Neural progenitor cell (in vitro differentiated cells): ENCODE measurements around the gene PAQR6. TPM values are rescaled to one million over a fixed set of nuclear protein-coding genes. Genes with fewer than 3 reads are reported as not detected.

Experiments used
- DNase-seq: peaks from one replicate; pipeline ENCODE4 v3.0.0-alpha.2; 2016; ENCODE audit warnings: low spot score
- H2AFZ ChIP-seq: fragments of 200-600 bp; sonication (generic); replicated peaks from 2 replicates; pipeline ENCODE4 v1.6.1; 2016; ENCODE audit warnings: antibody characterized with exemption
- H3F3A ChIP-seq: fragments of 200-600 bp; sonication (generic); 2 replicates; pipeline ENCODE4 v1.6.1; 2016; ENCODE audit warnings: antibody characterized with exemption, low read depth
- H3K27ac ChIP-seq: fragments of 200-600 bp; sonication (generic); 2 replicates; pipeline ENCODE4 v1.5.1; 2016; ENCODE audit warnings: mild to moderate bottlenecking
- H3K27me3 ChIP-seq: fragments of 200-600 bp; sonication (generic); 2 replicates; pipeline ENCODE4 v1.6.1; 2016; ENCODE audit warnings: mild to moderate bottlenecking, moderate library complexity
- H3K36me3 ChIP-seq: fragments of 200-600 bp; sonication (generic); 2 replicates; pipeline ENCODE4 v1.5.1; 2016
- H3K4me1 ChIP-seq: fragments of 200-600 bp; sonication (generic); 2 replicates; pipeline ENCODE4 v1.6.1; 2016; ENCODE audit warnings: mixed run types
- H3K4me2 ChIP-seq: fragments of 200-600 bp; sonication (generic); 2 replicates; pipeline ENCODE4 v1.6.1; 2016
- H3K4me3 ChIP-seq: fragments of 200-600 bp; sonication (generic); 2 replicates; pipeline ENCODE4 v1.5.1; 2016
- H3K79me2 ChIP-seq: fragments of 200-600 bp; sonication (generic); 2 replicates; pipeline ENCODE4 v1.6.1; 2016; ENCODE audit warnings: low read depth
- H3K9ac ChIP-seq: fragments of 200-600 bp; sonication (generic); 2 replicates; pipeline ENCODE4 v1.6.1; 2016
- H3K9me3 ChIP-seq: fragments of 200-600 bp; sonication (generic); 2 replicates; pipeline ENCODE4 v1.5.1; 2016; ENCODE audit warnings: low read depth
- H4K20me1 ChIP-seq: fragments of 200-600 bp; sonication (generic); 2 replicates; pipeline ENCODE4 v1.6.1; 2016; ENCODE audit warnings: low read depth
- H3K27ac Mint-ChIP-seq: 3 replicates; pipeline ENCODE4 v1.8.0; 2021; ENCODE audit warnings: mixed read lengths
- H3K27me3 Mint-ChIP-seq: 2 replicates; pipeline ENCODE4 v1.8.0; 2022; ENCODE audit warnings: low read depth, mild to moderate bottlenecking, inconsistent platforms, moderate library complexity, mixed read lengths; ENCODE audit not compliant: insufficient read depth
- H3K36me3 Mint-ChIP-seq: 3 replicates; pipeline ENCODE4 v1.8.0; 2021; ENCODE audit warnings: mixed read lengths
- H3K4me1 Mint-ChIP-seq: 3 replicates; pipeline ENCODE4 v1.8.0; 2021; ENCODE audit warnings: mixed read lengths
- H3K4me3 Mint-ChIP-seq: 3 replicates; pipeline ENCODE4 v1.8.0; 2021; ENCODE audit warnings: mild to moderate bottlenecking, moderate library complexity, mixed read lengths
- H3K9me3 Mint-ChIP-seq: 3 replicates; pipeline ENCODE4 v1.8.0; 2020; ENCODE audit warnings: mixed read lengths
- EZH2 ChIP-seq: fragments of 200-600 bp; sonication (generic); IDR thresholded peaks from 2 replicates; pipeline ENCODE4 v1.6.1; 2017; ENCODE audit warnings: antibody characterized with exemption, mild to moderate bottlenecking, moderate library complexity
- EZH2phosphoT487 ChIP-seq: fragments of 200-600 bp; sonication (generic); IDR thresholded peaks from 2 replicates; pipeline ENCODE4 v1.6.1; 2017; ENCODE audit warnings: antibody characterized with exemption
- total RNA-seq: library from RNA; depleted of rRNA; stranded (reverse); fragments of >200 nt; gene quantifications from 2 replicates; pipeline ENCODE4 v1.2.3, GENCODE V29; 2015; ENCODE audit warnings: low replicate concordance
- TF ChIP-seq, protein P1 (sequence below): fragments of 200-600 bp; sonication (generic); IDR thresholded peaks from 2 replicates; pipeline ENCODE4 v1.5.1; 2017; ENCODE audit warnings: antibody characterized with exemption, mild to moderate bottlenecking

Gene PAQR6
- total RNA-seq, 1 donor from 2014 or later: 5.0 TPM

DNA sequence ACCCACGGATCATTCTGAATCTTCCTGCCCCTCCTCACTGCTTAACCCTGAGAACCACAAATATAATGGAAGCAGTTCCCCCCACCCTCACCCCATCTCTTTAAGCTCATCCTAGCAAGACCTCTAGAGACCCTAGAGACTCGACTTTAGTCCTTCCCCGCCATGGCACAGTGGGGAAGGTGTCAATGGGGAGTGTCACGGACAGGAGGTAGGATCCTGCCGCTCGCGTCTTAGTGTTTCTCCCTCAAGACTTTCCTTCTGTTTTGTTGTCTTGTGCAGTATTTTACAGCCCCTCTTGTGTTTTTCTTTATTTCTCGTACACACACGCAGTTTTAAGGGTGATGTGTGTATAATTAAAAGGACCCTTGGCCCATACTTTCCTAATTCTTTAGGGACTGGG lies 35.7 kb downstream of the PAQR6 start:
- peak overlapping the region; percentile 19 for H3K27ac ChIP-seq
- H3K27ac Mint-ChIP-seq: peak overlapping the region; percentile 98
- DNase-seq: no peak
- peaks cover 6% of the 10 kb centered on the region for H3F3A ChIP-seq
- H3K4me3 ChIP-seq: peak overlapping the region; percentile 82
- no peaks in the 10 kb centered on the region for H3K9me3 ChIP-seq
- TF ChIP-seq, protein P1, sequence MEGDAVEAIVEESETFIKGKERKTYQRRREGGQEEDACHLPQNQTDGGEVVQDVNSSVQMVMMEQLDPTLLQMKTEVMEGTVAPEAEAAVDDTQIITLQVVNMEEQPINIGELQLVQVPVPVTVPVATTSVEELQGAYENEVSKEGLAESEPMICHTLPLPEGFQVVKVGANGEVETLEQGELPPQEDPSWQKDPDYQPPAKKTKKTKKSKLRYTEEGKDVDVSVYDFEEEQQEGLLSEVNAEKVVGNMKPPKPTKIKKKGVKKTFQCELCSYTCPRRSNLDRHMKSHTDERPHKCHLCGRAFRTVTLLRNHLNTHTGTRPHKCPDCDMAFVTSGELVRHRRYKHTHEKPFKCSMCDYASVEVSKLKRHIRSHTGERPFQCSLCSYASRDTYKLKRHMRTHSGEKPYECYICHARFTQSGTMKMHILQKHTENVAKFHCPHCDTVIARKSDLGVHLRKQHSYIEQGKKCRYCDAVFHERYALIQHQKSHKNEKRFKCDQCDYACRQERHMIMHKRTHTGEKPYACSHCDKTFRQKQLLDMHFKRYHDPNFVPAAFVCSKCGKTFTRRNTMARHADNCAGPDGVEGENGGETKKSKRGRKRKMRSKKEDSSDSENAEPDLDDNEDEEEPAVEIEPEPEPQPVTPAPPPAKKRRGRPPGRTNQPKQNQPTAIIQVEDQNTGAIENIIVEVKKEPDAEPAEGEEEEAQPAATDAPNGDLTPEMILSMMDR: no peak
- TF ChIP-seq EZH2 (no peak), EZH2phosphoT487 (no peak)
- no peaks in the 10 kb centered on the region for H3K27me3 ChIP-seq
- no peaks in the 10 kb centered on the region for H3K36me3 ChIP-seq
- H3K4me3 Mint-ChIP-seq: peak overlapping the region; percentile 94
- H3K27me3 Mint-ChIP-seq: peaks cover 2% of the 10 kb centered on the region
- peaks cover 32% of the 10 kb centered on the region for H3K79me2 ChIP-seq
- peak overlapping the region; percentile 92 for H3K9ac ChIP-seq
- H3K4me1 ChIP-seq: peaks cover 10% of the 10 kb centered on the region
- H2AFZ ChIP-seq: no peak overlapping the region
- peaks cover 9% of the 10 kb centered on the region for H4K20me1 ChIP-seq
- peak overlapping the region; percentile 93 for H3K4me2 ChIP-seq
- H3K4me1 Mint-ChIP-seq: peaks cover 12% of the 10 kb centered on the region
- H3K9me3 Mint-ChIP-seq: no peaks in the 10 kb centered on the region
- peaks cover 7% of the 10 kb centered on the region for H3K36me3 Mint-ChIP-seq

DNA sequence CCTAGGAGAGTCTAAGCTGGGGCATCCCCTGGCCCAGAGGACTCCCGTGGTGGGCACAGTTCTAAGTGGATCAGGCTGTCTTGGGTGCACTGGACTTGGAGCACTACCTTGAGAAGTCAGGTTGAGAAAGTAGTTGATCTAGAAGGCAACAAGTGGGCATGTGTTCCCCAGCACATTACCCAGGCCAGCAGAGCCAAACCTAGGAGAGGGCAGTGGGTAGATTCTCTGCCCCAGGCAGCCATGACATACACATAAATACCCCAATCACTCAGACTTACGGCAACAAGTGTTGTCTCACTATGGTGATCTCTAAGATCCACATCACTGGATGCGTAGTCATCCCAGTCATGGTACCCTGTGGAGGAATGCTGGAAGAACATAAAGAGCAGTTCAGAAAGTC lies 36.6 kb downstream of the PAQR6 start:
- H3K36me3 Mint-ChIP-seq: peaks cover 7% of the 10 kb centered on the region
- no peak overlapping the region for H3K27ac Mint-ChIP-seq
- no peak for DNase-seq

GRCh38 chr1:156204686-156205085 lies 43.2 kb downstream of the PAQR6 start:
- no peaks in the 10 kb centered on the region for H4K20me1 ChIP-seq
- H3K27ac ChIP-seq: no peak overlapping the region
- TF ChIP-seq, protein P1: no peak
- TF ChIP-seq EZH2phosphoT487: no peak
- no peak for TF ChIP-seq EZH2
- H3K36me3 ChIP-seq: no peaks in the 10 kb centered on the region
- H3K4me1 Mint-ChIP-seq: no peaks in the 10 kb centered on the region
- H3K79me2 ChIP-seq: no peaks in the 10 kb centered on the region
- no peaks in the 10 kb centered on the region for H3F3A ChIP-seq
- no peak overlapping the region for H3K4me2 ChIP-seq
- H3K4me1 ChIP-seq: no peaks in the 10 kb centered on the region
- H3K9me3 Mint-ChIP-seq: no peaks in the 10 kb centered on the region
- no peaks in the 10 kb centered on the region for H3K27me3 ChIP-seq
- H3K4me3 Mint-ChIP-seq: no peak overlapping the region
- peaks cover 2% of the 10 kb centered on the region for H3K27me3 Mint-ChIP-seq
- no peaks in the 10 kb centered on the region for H3K9me3 ChIP-seq
- H3K4me3 ChIP-seq: no peak overlapping the region
- H3K9ac ChIP-seq: no peak overlapping the region
- no peak overlapping the region for H3K27ac Mint-ChIP-seq
- H2AFZ ChIP-seq: no peak overlapping the region
- H3K36me3 Mint-ChIP-seq: peaks cover 9% of the 10 kb centered on the region
- DNase-seq: no peak

More for the DNA sequence above, 36.6 kb downstream of the PAQR6 start:
- Histone ChIP-seq H3K4me3 (no peak overlapping the region), H3F3A (peaks cover 6% of the 10 kb centered on the region), H3K27me3 (no peaks in the 10 kb centered on the region), H3K9me3 (no peaks in the 10 kb centered on the region), H3K36me3 (no peaks in the 10 kb centered on the region), H3K4me1 (peaks cover 10% of the 10 kb centered on the region), H3K4me2 (no peak overlapping the region), H3K27ac (no peak overlapping the region), H3K79me2 (peaks cover 31% of the 10 kb centered on the region), H4K20me1 (peaks cover 9% of the 10 kb centered on the region), H2AFZ (no peak overlapping the region), H3K9ac (no peak overlapping the region)
- TF ChIP-seq EZH2phosphoT487: no peak
- no peak for TF ChIP-seq EZH2
- TF ChIP-seq, protein P1: no peak
- peak overlapping the region; percentile 18 for H3K4me3 Mint-ChIP-seq
- peaks cover 2% of the 10 kb centered on the region for H3K27me3 Mint-ChIP-seq
- H3K4me1 Mint-ChIP-seq: peaks cover 12% of the 10 kb centered on the region
- no peaks in the 10 kb centered on the region for H3K9me3 Mint-ChIP-seq
